SK-N-SH (cell line): ENCODE results near the gene HEG1. TPM values are rescaled to one million over a fixed set of nuclear protein-coding genes. Genes with fewer than 3 reads are reported as not detected.

Experiments
- CTCF ChIA-PET: fragments of 300-600, 350-600 bp; formaldehyde crosslinking; extraction: SDS; loops from one replicate; lab custom pipeline; 2021; lab: Yijun Ruan, JAX
- POLR2A ChIA-PET: fragments of 350-600 bp; sonication (Branson Sonifier 250); formaldehyde crosslinking; extraction: SDS; loops from one replicate; lab custom pipeline; 2020; ENCODE audit warnings: antibody characterized with exemption, inconsistent platforms; lab: Yijun Ruan, JAX
- DNase-seq: peaks from one replicate; pipeline ENCODE4 v3.0.0; 2012
- H2AFZ ChIP-seq: fragments of 200-600 bp; sonication (generic); 2 replicates; pipeline ENCODE4 v1.8.1; 2016; ENCODE audit warnings: antibody characterized with exemption, mild to moderate bottlenecking, low read depth
- H3F3A ChIP-seq: fragments of 200-600 bp; sonication (generic); replicated peaks from 2 replicates; pipeline ENCODE3; 2016; ENCODE audit warnings: antibody characterized with exemption, mild to moderate bottlenecking; ENCODE audit not compliant: insufficient read depth
- H3K27ac ChIP-seq, 2 experiments: fragments of 200-500 bp in 1 of 2; fragments of 200-600 bp in 1 of 2; sonication (Bioruptor generic) in 1 of 2; sonication (generic), shearing (Covaris generic) in 1 of 2; 2 replicates each; pipeline versions ENCODE4 v1.5.1 to v1.6.1; 2014 to 2016; ENCODE audit warnings: low read depth in 2 of 2, inconsistent platforms in 1 of 2, low read length in 1 of 2, mild to moderate bottlenecking in 1 of 2, mixed read lengths in 1 of 2
- H3K27me3 ChIP-seq: fragments of 200-600 bp; sonication (generic), shearing (Covaris generic); 2 replicates; pipeline ENCODE4 v1.6.1; 2016; ENCODE audit warnings: mixed run types; ENCODE audit not compliant: insufficient read depth
- H3K36me3 ChIP-seq, 2 experiments: fragments of 200-500 bp in 1 of 2; fragments of 200-600 bp in 1 of 2; sonication (Bioruptor generic) in 1 of 2; sonication (generic) in 1 of 2; replicated peaks in 1 of 2; 2 replicates each; pipeline versions ENCODE3 to v1.5.1; 2014 to 2016; ENCODE audit warnings: low read length in 1 of 2, mild to moderate bottlenecking in 1 of 2; ENCODE audit not compliant: insufficient read depth in 2 of 2, control insufficient read depth in 1 of 2
- H3K4me1 ChIP-seq, 2 experiments: fragments of 200-500 bp in 1 of 2; fragments of 200-600 bp in 1 of 2; sonication (Bioruptor generic) in 1 of 2; sonication (generic), shearing (Covaris generic) in 1 of 2; 2 replicates each; pipeline versions ENCODE4 v1.5.1 to v1.6.1; 2014 to 2016; ENCODE audit warnings: low read depth in 1 of 2, low read length in 1 of 2, mixed run types in 1 of 2; ENCODE audit not compliant: insufficient read depth in 2 of 2, control insufficient read depth in 1 of 2
- H3K4me2 ChIP-seq: fragments of 200-600 bp; sonication (generic), shearing (Covaris generic); 2 replicates; pipeline ENCODE4 v1.6.1; 2017; ENCODE audit warnings: mixed run types
- H3K4me3 ChIP-seq, 2 experiments: fragments of 200-500 bp in 1 of 2; fragments of 200-600 bp in 1 of 2; sonication (Bioruptor generic) in 1 of 2; sonication (generic), shearing (Covaris generic) in 1 of 2; 2 replicates each; pipeline versions ENCODE4 v1.5.1 to v1.8.1; 2014 to 2016; ENCODE audit warnings: low read depth in 2 of 2, inconsistent platforms in 1 of 2, low read length in 1 of 2, mild to moderate bottlenecking in 1 of 2, mixed read lengths in 1 of 2, moderate library complexity in 1 of 2
- H3K79me2 ChIP-seq: fragments of 200-600 bp; sonication (generic); 2 replicates; pipeline ENCODE4 v1.8.1; 2017; ENCODE audit warnings: mild to moderate bottlenecking; ENCODE audit not compliant: insufficient read depth
- H3K9ac ChIP-seq: fragments of 200-600 bp; sonication (generic); 2 replicates; pipeline ENCODE4 v1.6.1; 2017; ENCODE audit warnings: mixed run types
- H3K9me2 ChIP-seq: fragments of 200-600 bp; sonication (generic); 2 replicates; pipeline ENCODE4 v1.6.1; 2017; ENCODE audit warnings: mixed run types
- H3K9me3 ChIP-seq: fragments of 200-600 bp; sonication (generic); 2 replicates; pipeline ENCODE4 v1.6.1; 2017; ENCODE audit warnings: mixed run types, mild to moderate bottlenecking, moderate library complexity
- H4K20me1 ChIP-seq: fragments of 200-600 bp; sonication (generic); 2 replicates; pipeline ENCODE4 v1.6.1; 2017; ENCODE audit warnings: mild to moderate bottlenecking, mixed run types; ENCODE audit not compliant: insufficient read depth
- CHD2 ChIP-seq: fragments of 150-350 bp; IDR thresholded peaks from 2 replicates; pipeline ENCODE4 v1.6.1; 2018; ENCODE audit warnings: low read length; ENCODE audit not compliant: partially characterized antibody
- CTCF ChIP-seq: fragments of 200-600 bp; sonication (generic); IDR thresholded peaks from 2 replicates; pipeline ENCODE4 v1.6.1; 2017; ENCODE audit warnings: antibody characterized with exemption, mild to moderate bottlenecking, moderate library complexity
- ELF1 ChIP-seq: IDR thresholded peaks from 2 replicates; pipeline ENCODE4 v1.4.0; 2012
- FOXJ3 ChIP-seq: sonication (generic); formaldehyde crosslinking; IDR thresholded peaks from 2 replicates; pipeline ENCODE4 v1.5.1; 2020; ENCODE audit warnings: mild to moderate bottlenecking, missing genetic modification reagents
- FOXM1 ChIP-seq: IDR thresholded peaks from 2 replicates; pipeline ENCODE4 v1.4.0; 2012; ENCODE audit warnings: low read depth, mild to moderate bottlenecking
- GABPA ChIP-seq: IDR thresholded peaks from 2 replicates; pipeline ENCODE4 v1.4.0; 2012; ENCODE audit warnings: low read depth, mild to moderate bottlenecking
- GATA2 ChIP-seq: sonication (generic); formaldehyde crosslinking; IDR thresholded peaks from 2 replicates; pipeline ENCODE4 v1.5.0; 2020; ENCODE audit warnings: mild to moderate bottlenecking, missing genetic modification reagents
- RCOR1 ChIP-seq: fragments of 150-350 bp; IDR thresholded peaks from 2 replicates; pipeline ENCODE4 v1.6.1; 2017; ENCODE audit warnings: antibody characterized with exemption, low read length
- RXRA ChIP-seq: IDR thresholded peaks from 2 replicates; pipeline ENCODE4 v1.4.0; 2012; ENCODE audit warnings: low read depth, mild to moderate bottlenecking, borderline replicate concordance
- SIN3A ChIP-seq: IDR thresholded peaks from 2 replicates; pipeline ENCODE4 v1.6.1; 2012; ENCODE audit warnings: low read depth, mild to moderate bottlenecking, low read length, moderate library complexity, borderline replicate concordance
- TAF1 ChIP-seq: IDR thresholded peaks from 2 replicates; pipeline ENCODE4 v1.6.1; 2012; ENCODE audit warnings: low read depth, mild to moderate bottlenecking, low read length, moderate library complexity, borderline replicate concordance
- TCF12 ChIP-seq: IDR thresholded peaks from 2 replicates; pipeline ENCODE4 v1.4.0; 2012
- TEAD4 ChIP-seq: IDR thresholded peaks from 2 replicates; pipeline ENCODE4 v1.4.0; 2012; ENCODE audit warnings: mild to moderate bottlenecking, borderline replicate concordance; ENCODE audit not compliant: insufficient read depth
- USF1 ChIP-seq: IDR thresholded peaks from 2 replicates; pipeline ENCODE4 v1.4.0; 2012; ENCODE audit warnings: low read depth, borderline replicate concordance
- ZBTB33 ChIP-seq: IDR thresholded peaks from 2 replicates; pipeline ENCODE4 v1.4.0; 2012; ENCODE audit warnings: low read depth, borderline replicate concordance
- WGBS: methylation state at CpG from one replicate; pipeline ENCODE4 v1.1.6; 2017; ENCODE audit warnings: low lambda C conversion rate; 5-methylcytosine and 5-hydroxymethylcytosine counted together
- polyA plus RNA-seq, 3 experiments: library from polyadenylated mRNA; depleted of rRNA; stranded (reverse); fragments of >200 nt; gene quantifications; 2 replicates each; pipeline ENCODE4 v1.2.3, GENCODE V29; 2012

Gene HEG1
- polyA plus RNA-seq, 1 of the 3 experiments (the other 2 are of a cell fraction) = 27.7 TPM

- H3K27me3 ChIP-seq = no peaks in the 10 kb centered on the region
- no peak overlapping the region for H2AFZ ChIP-seq
- TF ChIP-seq CHD2 (no peak), ZBTB33 (no peak), FOXJ3 (CRISPR knock-in tag) (no peak), USF1 (no peak), FOXM1 (no peak), SIN3A (no peak), TEAD4 (no peak), GATA2 (CRISPR knock-in tag) (no peak), CTCF (no peak), GABPA (no peak), RCOR1 (no peak), TAF1 (no peak), TCF12 (no peak), ELF1 (no peak), RXRA (no peak)
- TF ChIP-seq, all 33 proteins: peak for 0
- ChIA-PET POLR2A (no interaction called here), CTCF (interaction anchor here (1.1 to 4.9 kb wide), 5 partner anchors 10 to 658 kb away, joined by 3 to 33 read pairs (median 3); no protein-coding TSS in a partner anchor)
- Histone ChIP-seq H3K4me2 (no peak overlapping the region), H3K36me3 (no peaks in the 10 kb centered on the region), H3K9me2 (no peaks in the 10 kb centered on the region), H4K20me1 (no peaks in the 10 kb centered on the region), H3K4me1 (no peaks in the 10 kb centered on the region; a peak in 1 of 4 replicates), H3K4me3 (no peak overlapping the region), H3F3A (no peaks in the 10 kb centered on the region), H3K79me2 (no peaks in the 10 kb centered on the region), H3K9me3 (no peaks in the 10 kb centered on the region), H3K9ac (no peak overlapping the region), H3K27ac (no peak overlapping the region)
- 87% methylated on average over 4 of the region's 4 CpGs for WGBS
- no peak for DNase-seq
These were observed 129.2 kb downstream of the HEG1 start for GRCh38 chr3:124926426-124927101.
